GM12878 (cell line): Measurements from ENCODE around the gene MICAL3. TPM values are rescaled to one million over a fixed set of nuclear protein-coding genes. Genes with fewer than 3 reads are reported as not detected.

Source experiments
- ATAC-seq: fragments of 200-7000 bp; cut with Tn5 transposase; 3 replicates; pipeline ENCODE4 v1.9.1; 2020; ENCODE audit warnings: mild to moderate bottlenecking, moderate library complexity
- BruUV-seq: library from RNA; stranded (reverse); fragments of 400-500 nt; replicated peaks from 2 replicates; lab custom pipeline; 2021; lab: Mats Ljungman, UMichigan
- CTCF ChIA-PET: fragments of 300-600 bp; sonication (Branson Sonifier 250); formaldehyde crosslinking; extraction: SDS; loops from one replicate; lab custom pipeline; 2021; ENCODE audit warnings: inconsistent platforms; lab: Yijun Ruan, JAX
- POLR2A ChIA-PET: fragments of 350-600 bp; formaldehyde crosslinking; extraction: SDS; loops from one replicate; lab custom pipeline; 2021; ENCODE audit warnings: inconsistent platforms; lab: Charles Lee
- RAD21 ChIA-PET: fragments of 300-600 bp; sonication (Branson Sonifier 250); formaldehyde crosslinking; loops from one replicate; lab custom pipeline; 2023; ENCODE audit warnings: antibody characterized with exemption; ENCODE audit not compliant: unreplicated experiment; lab: Charles Lee
- SMC1A ChIA-PET: fragments of 300-600 bp; sonication (Branson Sonifier 250); formaldehyde crosslinking; loops from one replicate; lab custom pipeline; 2023; ENCODE audit not compliant: unreplicated experiment, uncharacterized antibody; lab: Charles Lee
- DNase-seq: peaks from one replicate; pipeline ENCODE4 v3.0.0-alpha.2; 2011; ENCODE audit warnings: low read depth, low spot score
- FAIRE-seq: peaks from 3 replicates; lab custom pipeline; 2011; peaks lifted over from hg19 to GRCh38; lab: Jason Lieb, UNC
- H2AFZ ChIP-seq: 2 replicates; pipeline ENCODE4 v1.6.0; 2011; ENCODE audit warnings: low read depth, low read length, control low read depth; ENCODE audit not compliant: control insufficient read depth
- H3K27ac ChIP-seq: 2 replicates; pipeline ENCODE4 v1.5.1; 2011; ENCODE audit warnings: control low read depth; ENCODE audit not compliant: control insufficient read depth, insufficient read depth
- H3K27me3 ChIP-seq, 2 experiments: replicated peaks in 1 of 2; 2 replicates each; pipeline versions ENCODE4 v1.6.0 to v1.6.1; 2011; ENCODE audit warnings: low read length in 1 of 2; ENCODE audit not compliant: control insufficient read depth in 2 of 2, insufficient read depth in 2 of 2
- H3K36me3 ChIP-seq, 2 experiments: 2 replicates each; pipeline ENCODE4 v1.5.1; 2011; ENCODE audit warnings: low read length in 1 of 2; ENCODE audit not compliant: control insufficient read depth in 2 of 2, insufficient read depth in 2 of 2
- H3K4me1 ChIP-seq: 2 replicates; pipeline ENCODE4 v1.6.1; 2011; ENCODE audit warnings: mild to moderate bottlenecking, low read length, moderate library complexity, mixed read lengths; ENCODE audit not compliant: control insufficient read depth, insufficient read depth
- H3K4me2 ChIP-seq: 2 replicates; pipeline ENCODE4 v1.6.0; 2011; ENCODE audit warnings: control low read depth; ENCODE audit not compliant: control insufficient read depth, insufficient read depth
- H3K4me3 ChIP-seq: fragments of 200-600 bp; sonication (generic); 2 replicates; pipeline ENCODE4 v1.5.1; 2016
- H3K79me2 ChIP-seq: 2 replicates; pipeline ENCODE4 v1.6.0; 2011; ENCODE audit warnings: low read length; ENCODE audit not compliant: control insufficient read depth, insufficient read depth
- H3K9ac ChIP-seq: 2 replicates; pipeline ENCODE4 v1.8.0; 2011; ENCODE audit warnings: low read length, control low read depth, mixed read lengths; ENCODE audit not compliant: control insufficient read depth, insufficient read depth
- H3K9me3 ChIP-seq: replicated peaks from 3 replicates; pipeline ENCODE4 v1.5.1; 2011; ENCODE audit warnings: mild to moderate bottlenecking, low read length; ENCODE audit not compliant: control insufficient read depth, insufficient read depth
- H4K20me1 ChIP-seq: 2 replicates; pipeline ENCODE4 v1.6.0; 2011; ENCODE audit not compliant: control insufficient read depth, insufficient read depth
- BCL3 ChIP-seq: IDR thresholded peaks from 2 replicates; pipeline ENCODE4 v1.6.1; 2011; ENCODE audit warnings: borderline replicate concordance, low read depth, mild to moderate bottlenecking, moderate library complexity, low read length; ENCODE audit not compliant: insufficient read depth, poor library complexity, severe bottlenecking
- WGBS: methylation state at CpG from one replicate; pipeline ENCODE4 v1.1.6; 2016; ENCODE audit warnings: low lambda C conversion rate; ENCODE audit not compliant: insufficient replicate concordance, insufficient coverage; ENCODE audit errors: missing lambda C conversion rate; 5-methylcytosine and 5-hydroxymethylcytosine counted together
- in situ Hi-C: fragments of 300-500 bp; cut with MboI; formaldehyde crosslinking; loops from 9 replicates; pipeline ENCODE4 v1.14.3; 2018; ENCODE audit warnings: mixed read lengths
- intact Hi-C: fragments of 100-400 bp; cut with micrococcal nuclease; formaldehyde crosslinking; loops from one replicate; pipeline ENCODE4 v1.14.2; 2022; ENCODE audit not compliant: unreplicated experiment
- polyA plus RNA-seq, 11 experiments: library from polyadenylated mRNA; depleted of rRNA in 4 of 11; unstranded in 6 of 11; stranded (reverse) in 5 of 11; fragments of >200 nt; fragmentation: Nextera tagmentation in 4 of 11; fragmentation: Illumina TruSeq in 1 of 11; extraction: Ambion mirVana in 4 of 11; extraction: Trizol in 1 of 11; gene quantifications; 1 replicate in 1 of 11; 2 replicates in 10 of 11; pipeline versions ENCODE4 v1.2.1 to v1.2.3, GENCODE V29; 2011 to 2016; ENCODE audit warnings: inconsistent platforms in 2 of 11, missing spikeins in 2 of 11, low read depth in 1 of 11
- total RNA-seq, 4 experiments: library from RNA; depleted of rRNA in 3 of 4; stranded (reverse); fragments of >200 nt in 3 of 4; fragmentation: Illumina TruSeq in 1 of 4; extraction: Trizol in 1 of 4; gene quantifications; 2 replicates each; pipeline versions ENCODE4 v1.2.1 to v1.2.3, GENCODE V29; 2013 to 2021

Gene MICAL3
- total and polyA plus RNA-seq, 10 of the 15 experiments (the other 5 are each of a cell fraction or from before 2014, with no cell fraction given), result 2.6 to 92.2 (median 24.0) TPM

GRCh38 chr22:17744430-17744829 lies 279.9 kb downstream of the MICAL3 start:
- H3K9ac ChIP-seq, result no peak overlapping the region
- FAIRE-seq (no peak), ATAC-seq (no peak), DNase-seq (no peak)
- H3K4me3 ChIP-seq, result no peak overlapping the region
- no peaks in the 10 kb centered on the region for H4K20me1 ChIP-seq
- WGBS, result 95% methylated on average over 7 of the region's 7 CpGs
- peaks cover 6% of the 10 kb centered on the region for H3K79me2 ChIP-seq
- no peak overlapping the region for H3K4me2 ChIP-seq
- peaks cover 2 to 20% of the 10 kb centered on the region in 2 experiments; a peak in 3 of 4 replicates for H3K36me3 ChIP-seq
- ChIA-PET RAD21 (interaction anchor here (1.2 to 4.4 kb wide), 3 partner anchors 28 to 186 kb away, joined by 3 to 58 read pairs (median 20); no protein-coding TSS in a partner anchor), SMC1A (interaction anchor here (1.5 to 5.5 kb wide), 4 partner anchors 36 to 331 kb away, joined by 4 to 46 read pairs (median 26); no protein-coding TSS in a partner anchor), CTCF (interaction anchor here (1.1 to 4.7 kb wide), 7 partner anchors 25 to 330 kb away, joined by 5 to 101 read pairs (median 32); no protein-coding TSS in a partner anchor), POLR2A (no interaction called here)
- intact Hi-C loops (loop anchor here (5.0 kb wide), 1 partner anchor 187 kb away; no protein-coding TSS in a partner anchor), in situ Hi-C loops (loop anchor here (10.0 kb wide), 1 partner anchor 60 kb away; no protein-coding TSS in a partner anchor)
- H2AFZ ChIP-seq, result no peak overlapping the region
- H3K27ac ChIP-seq, result no peak overlapping the region
- no peaks in the 10 kb centered on the region for H3K9me3 ChIP-seq
- H3K27me3 ChIP-seq, result no peaks in the 10 kb centered on the region
- TF ChIP-seq BCL3, result no peak
- BruUV-seq, result no TSS peak
- peaks cover 7% of the 10 kb centered on the region for H3K4me1 ChIP-seq
